H4 (cell line): Measurements from ENCODE around the gene XRCC4. TPM values are rescaled to one million over a fixed set of nuclear protein-coding genes. Genes with fewer than 3 reads are reported as not detected.

Experiments used
- DNase-seq: peaks from one replicate; pipeline ENCODE4 v3.0.0-alpha.2; 2015; ENCODE audit warnings: low spot score
- total RNA-seq: library from RNA; depleted of rRNA; stranded (reverse); fragments of >200 nt; shearing (Covaris generic); gene quantifications from 2 replicates; pipeline ENCODE4 v1.2.3, GENCODE V29; 2014; rRNA removed

XRCC4 gene
- total RNA-seq, 1 experiment from 2014 or later, result 21.5 TPM

DNA sequence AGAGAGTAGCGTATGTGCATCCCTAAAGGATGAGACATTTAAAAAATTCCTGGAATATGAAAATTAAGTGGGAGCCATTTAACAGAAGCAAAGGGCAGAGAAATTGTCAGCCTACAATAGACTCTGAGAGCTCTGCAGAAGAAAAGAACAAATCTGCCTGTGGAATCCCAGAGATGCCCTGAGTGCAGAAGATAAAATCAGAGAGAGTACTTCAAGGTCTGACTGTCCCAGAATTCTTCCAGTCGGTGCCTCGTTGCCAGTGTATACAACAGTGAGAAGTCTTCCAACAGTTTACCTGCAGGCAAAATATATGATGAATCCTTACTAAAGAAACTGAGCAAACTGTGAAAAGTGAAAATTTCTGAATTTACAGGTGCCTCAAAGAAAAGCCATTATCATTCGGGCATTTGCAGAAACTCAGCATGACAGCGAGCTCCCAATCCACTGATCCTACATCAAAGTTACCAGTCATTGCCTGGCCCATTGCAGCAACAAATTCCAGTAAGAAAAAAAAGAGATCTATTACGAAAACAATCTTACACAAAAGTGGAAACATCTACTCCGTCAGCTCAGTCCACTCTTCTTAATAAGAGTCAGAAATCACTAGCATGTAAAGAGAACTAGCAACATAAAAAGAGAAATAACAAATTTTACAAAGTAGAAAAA lies 301.4 kb downstream of the XRCC4 start:
- no peak for DNase-seq

DNA sequence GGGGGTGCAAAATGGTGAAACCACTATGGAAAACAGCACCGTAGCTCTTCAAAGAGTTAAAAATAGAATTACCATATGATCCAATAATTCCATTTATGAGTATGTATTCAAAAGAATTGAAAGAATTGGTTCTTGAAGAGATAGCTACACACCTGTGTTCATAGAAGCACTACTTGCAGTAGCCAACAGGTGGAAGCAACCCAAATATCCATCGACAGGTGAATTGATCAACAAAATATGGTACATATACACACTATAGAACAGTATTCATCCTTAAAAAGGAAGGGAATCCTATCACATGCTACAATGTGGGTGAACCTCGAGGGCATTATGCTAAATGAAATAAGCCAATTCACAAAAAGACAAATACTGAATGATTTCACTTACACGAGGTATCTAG lies 308.5 kb downstream of the XRCC4 start:
- no peak for DNase-seq

DNA sequence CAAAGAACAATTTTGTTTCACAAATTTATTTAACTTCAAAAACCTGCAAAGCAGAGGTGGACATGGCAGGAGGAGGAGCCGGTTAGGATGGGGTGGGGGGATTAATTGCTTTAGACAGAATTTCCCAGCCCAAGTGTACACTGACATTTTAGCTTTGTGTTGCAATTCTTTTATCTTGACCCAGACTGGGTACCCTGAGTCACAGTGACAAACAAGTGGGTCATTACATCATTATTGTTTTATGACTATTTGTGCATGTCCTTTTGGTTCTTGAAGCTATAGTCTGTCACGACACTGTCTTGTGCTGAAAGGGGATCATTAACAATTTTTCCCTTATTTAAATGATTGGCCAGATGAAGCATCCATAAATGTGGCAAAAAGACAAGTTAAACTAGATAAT lies 309.7 kb downstream of the XRCC4 start:
- no peak for DNase-seq

DNA sequence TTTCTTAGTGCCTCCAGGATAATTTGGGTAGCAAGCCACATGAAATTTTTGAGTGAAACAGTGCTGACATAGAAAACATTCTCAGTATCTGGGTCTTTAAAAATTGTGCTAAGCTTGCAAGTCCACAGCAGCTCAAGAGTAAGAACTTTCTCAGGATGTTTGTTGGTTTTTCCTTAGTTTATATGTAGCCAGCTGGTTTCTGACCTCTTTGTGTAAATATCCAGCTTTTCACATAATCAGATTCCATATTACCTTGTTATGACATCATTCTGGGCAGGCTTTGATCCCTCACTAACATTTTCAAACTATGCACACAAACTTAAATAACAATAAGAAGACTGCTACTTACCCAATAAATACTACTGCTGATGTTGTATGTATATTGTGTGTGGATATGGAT lies 311.3 kb downstream of the XRCC4 start:
- peak; percentile 82 for DNase-seq

DNA sequence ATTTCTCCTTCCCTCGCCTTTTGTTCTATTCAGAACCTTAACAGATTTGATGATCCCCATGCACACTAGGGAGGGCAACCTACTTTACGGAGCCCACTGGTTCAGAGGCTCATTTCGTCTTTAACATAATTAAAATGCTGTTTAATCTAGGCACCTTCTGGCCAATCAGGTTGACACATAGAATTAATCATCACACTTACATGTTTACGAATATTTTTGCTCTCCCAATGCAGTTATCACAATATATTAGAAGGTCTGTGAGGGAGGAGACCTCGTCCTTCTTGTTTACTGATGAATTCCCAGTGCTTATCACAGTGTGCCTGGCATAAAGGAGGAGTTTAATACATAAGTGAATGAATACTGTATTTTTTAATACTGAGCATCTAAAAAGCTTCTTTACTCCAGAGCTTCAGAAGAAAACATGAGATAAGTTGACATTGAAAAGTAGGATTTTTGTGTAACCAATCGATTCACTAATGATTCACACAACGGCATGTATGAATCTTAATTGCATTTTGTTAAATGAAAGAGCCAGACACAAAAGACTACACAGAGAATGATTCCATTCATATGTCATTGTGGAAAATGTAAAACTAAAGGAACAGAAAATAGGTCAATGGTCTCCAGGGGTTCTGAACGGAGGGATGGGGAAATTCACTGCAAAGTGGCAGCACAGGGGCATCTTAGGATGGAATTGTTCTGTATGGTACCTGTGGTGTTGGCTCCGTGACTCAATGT lies 315.6 kb downstream of the XRCC4 start:
- no peak for DNase-seq

DNA sequence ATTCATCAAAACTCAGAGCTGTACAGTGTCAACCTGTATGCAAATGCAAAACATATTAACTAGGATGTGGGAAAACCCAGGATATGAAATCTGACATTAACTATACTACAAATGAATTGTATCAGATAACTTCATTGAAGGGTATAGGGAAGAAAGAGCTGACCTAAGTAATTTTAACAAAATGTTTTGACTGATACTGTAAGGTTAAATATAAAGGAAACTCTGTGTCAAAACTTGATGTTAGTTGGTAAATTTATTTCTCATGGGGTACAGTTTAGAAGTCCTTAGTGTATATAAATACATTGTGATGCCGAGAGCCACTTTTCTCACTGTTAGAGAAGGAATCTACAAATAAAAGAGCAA lies 316.1 kb downstream of the XRCC4 start:
- no peak for DNase-seq

DNA sequence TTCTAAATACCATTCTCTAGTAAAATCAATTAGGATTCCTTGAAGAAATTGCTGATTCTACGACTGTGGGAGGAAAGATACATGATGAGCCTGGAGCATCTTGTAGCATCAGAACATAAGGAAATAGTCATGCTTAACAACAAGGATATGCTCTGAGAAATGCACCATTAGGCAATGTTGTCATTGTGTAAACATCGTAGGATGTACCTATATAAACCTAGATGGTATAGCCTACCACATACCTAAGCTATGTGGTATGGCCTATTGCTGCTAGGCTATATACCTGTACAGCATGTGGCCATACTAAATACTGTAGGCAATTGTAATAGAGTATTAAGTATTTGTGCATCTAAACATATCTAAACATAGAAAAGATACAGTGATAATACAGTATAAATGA lies 316.8 kb downstream of the XRCC4 start:
- no peak for DNase-seq

DNA sequence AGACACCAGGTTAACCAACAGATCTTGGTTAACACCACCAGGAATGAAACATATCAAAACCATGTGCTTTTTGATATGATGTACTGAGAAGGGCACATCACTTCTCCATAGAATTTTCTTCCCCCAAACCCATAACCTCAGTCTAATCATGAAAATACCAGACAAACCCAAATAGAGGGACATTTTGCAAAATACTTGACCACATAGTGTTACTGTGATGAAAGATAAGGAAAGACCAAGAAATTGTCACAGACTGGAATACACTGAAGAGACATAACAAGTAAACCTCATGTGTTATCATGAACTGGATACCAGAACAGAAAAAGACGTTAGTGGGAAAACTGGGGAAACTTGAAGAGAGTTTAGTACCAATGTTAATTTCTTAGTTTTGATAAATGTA lies 319.3 kb downstream of the XRCC4 start:
- DNase-seq, result no peak

DNA sequence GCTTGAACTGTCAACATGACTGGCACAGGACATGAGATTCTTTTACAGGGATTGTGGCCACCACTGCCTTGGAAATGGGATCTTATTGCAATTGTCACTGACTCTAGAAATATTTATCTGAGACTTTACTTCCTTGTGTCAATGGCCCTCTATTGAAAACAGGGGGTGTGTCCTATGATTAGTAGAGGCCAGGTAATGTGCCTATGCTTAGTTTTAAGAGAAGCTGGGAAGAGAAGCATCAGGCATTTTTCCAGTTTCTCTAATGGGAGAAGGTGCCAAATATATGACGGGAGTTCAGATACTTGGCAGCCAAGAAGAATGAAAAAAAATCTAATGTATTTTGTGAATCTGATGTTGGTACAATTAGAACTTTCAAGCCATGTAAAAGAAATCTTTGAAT lies 320.3 kb downstream of the XRCC4 start:
- no peak for DNase-seq

DNA sequence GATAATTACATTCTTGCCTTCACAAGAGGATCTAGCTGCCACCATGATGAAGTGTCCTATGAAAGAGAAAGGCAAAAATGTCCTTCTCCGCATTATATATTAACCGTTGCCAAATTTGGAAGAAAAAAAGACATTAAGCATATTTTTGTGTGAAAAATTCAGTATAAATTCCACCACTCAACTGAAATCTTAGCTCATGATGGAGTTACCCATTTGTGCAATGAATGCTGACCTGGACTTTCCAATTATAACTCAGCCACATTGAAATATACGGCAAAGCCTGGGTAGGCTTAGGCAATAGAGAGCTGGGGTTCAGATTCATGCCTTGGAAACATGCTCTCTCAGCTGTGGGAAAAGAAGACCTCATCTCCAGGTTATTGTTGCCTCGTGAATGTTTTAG lies 322.9 kb downstream of the XRCC4 start:
- no peak for DNase-seq

DNA sequence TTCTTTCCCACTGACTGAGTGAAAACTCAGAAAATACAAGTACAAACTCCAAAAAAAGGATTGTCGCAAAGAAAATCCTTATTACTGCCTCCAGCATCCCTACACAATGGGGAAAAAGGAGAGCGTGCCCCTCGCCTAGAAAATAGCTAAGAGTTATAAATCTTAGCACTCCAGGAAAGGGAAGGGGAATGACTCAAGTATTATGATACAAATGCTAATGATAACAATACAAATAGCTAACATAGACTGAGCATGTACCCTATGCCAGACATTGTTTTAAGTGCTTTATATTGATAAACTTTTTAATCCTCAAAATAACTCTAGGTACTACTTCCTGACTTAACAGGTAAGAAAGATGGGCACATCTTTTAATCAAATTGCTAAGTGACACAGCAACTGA lies 323.4 kb downstream of the XRCC4 start:
- no peak for DNase-seq

DNA sequence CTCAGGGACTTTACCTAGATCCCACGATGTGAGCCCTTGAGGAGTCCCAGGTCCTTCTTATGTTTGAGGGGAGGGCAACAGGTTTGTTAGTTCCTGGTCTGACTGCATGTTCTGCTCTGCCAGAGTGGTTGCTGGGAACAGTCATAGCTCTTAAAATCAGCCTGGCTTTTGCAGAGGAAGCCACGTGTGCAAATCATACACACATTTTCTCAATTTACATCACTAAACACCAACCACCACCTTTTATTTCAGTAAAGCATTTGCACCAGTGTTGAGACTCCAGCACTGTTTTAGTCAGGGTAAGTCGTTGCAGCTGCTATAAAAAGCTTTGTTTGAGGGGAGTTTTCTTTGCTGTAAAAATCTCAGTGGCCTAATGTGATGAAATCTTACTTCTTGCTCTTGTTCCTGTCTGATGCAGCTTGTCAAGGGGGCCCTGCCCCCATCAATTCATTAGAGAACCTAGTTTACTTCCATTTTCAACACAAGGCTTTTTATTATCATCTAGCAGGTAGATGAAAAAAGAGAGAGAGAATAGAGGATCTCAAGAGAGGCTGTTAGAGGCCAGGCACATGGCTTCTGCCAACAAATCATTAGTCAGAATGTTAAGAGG lies 323.9 kb downstream of the XRCC4 start:
- no peak for DNase-seq

DNA sequence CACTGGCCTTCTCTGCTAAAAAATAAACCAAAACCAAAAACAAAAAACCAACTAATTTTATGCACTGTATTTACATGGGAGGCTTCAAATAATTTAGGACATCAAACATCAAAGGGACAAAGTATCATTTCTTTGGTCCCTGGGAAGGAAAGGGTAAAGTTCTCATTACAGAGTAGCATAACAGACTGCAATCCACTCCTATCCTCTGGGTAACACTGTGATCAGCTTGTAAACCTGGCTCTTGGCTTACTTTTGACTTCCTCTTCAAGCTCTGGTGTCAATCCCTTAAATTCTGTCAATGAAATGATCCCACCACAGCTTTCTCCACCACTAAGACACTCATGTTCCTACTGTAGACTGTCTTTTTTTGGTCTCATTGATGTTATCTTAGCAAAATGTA lies 324.4 kb downstream of the XRCC4 start:
- no peak for DNase-seq

Other genes starting within 250 kb of the XRCC4 start
- 175 and 177 TPM in 2 replicates for gene TMEM167A, start 153 bp upstream of the XRCC4 start, total RNA-seq